PFSK-1 (cell line): Measurements from ENCODE around the gene SIVA1.

Source experiments
- FOXP2 ChIP-seq: optimal IDR thresholded peaks from 2 replicates; pipeline ENCODE3; 2011; ENCODE audit warnings: borderline replicate concordance, control low read depth, inconsistent platforms; ENCODE audit not compliant: insufficient read depth; ENCODE audit errors: extremely low read length, extremely low read depth
- POLR2AphosphoS5 ChIP-seq: IDR thresholded peaks from 2 replicates; pipeline ENCODE4 v1.6.1; 2012; ENCODE audit warnings: low read depth, mild to moderate bottlenecking, control low read depth, low read length, moderate library complexity

GRCh38 chr14:104725772-104726548, 27.0 kb upstream of the SIVA1 start:
- TF ChIP-seq POLR2AphosphoS5 (no peak), FOXP2 (no peak)
